IMR-90 (cell line): ENCODE results near the gene AKT2.

Experiments
- CEBPB ChIP-seq: IDR thresholded peaks from 2 replicates; pipeline ENCODE4 v1.6.1; 2012; ENCODE audit warnings: low read depth, low read length, improper control_type of control experiment
- CTCF ChIP-seq: conservative IDR thresholded peaks from 2 replicates; pipeline ENCODE4 v1.5.1; 2012; ENCODE audit warnings: mild to moderate bottlenecking, low read depth, low read length, improper control_type of control experiment
- ELK1 ChIP-seq: fragments of 150-350 bp; IDR thresholded peaks from 2 replicates; pipeline ENCODE4 v1.6.1; 2016; ENCODE audit warnings: low read depth, mild to moderate bottlenecking, low read length, moderate library complexity, borderline replicate concordance
- MXI1 ChIP-seq: IDR thresholded peaks from 2 replicates; pipeline ENCODE4 v1.6.1; 2012; ENCODE audit warnings: low read depth, mild to moderate bottlenecking, low read length, moderate library complexity, borderline replicate concordance
- NFE2L2 ChIP-seq: fragments of 150-350 bp; IDR thresholded peaks from 2 replicates; pipeline ENCODE4 v1.6.1; 2016; ENCODE audit warnings: low read depth, mild to moderate bottlenecking, low read length
- POLR2A ChIP-seq: IDR thresholded peaks from 2 replicates; pipeline ENCODE4 v1.6.1; 2012; ENCODE audit warnings: mild to moderate bottlenecking, low read depth, low read length
- RAD21 ChIP-seq: IDR thresholded peaks from 2 replicates; pipeline ENCODE4 v1.6.1; 2012; ENCODE audit warnings: low read length, improper control_type of control experiment
- RCOR1 ChIP-seq: IDR thresholded peaks from 2 replicates; pipeline ENCODE4 v1.6.1; 2012; ENCODE audit warnings: mild to moderate bottlenecking, low read length, improper control_type of control experiment; ENCODE audit not compliant: insufficient replicate concordance
- RFX5 ChIP-seq: IDR thresholded peaks from 2 replicates; pipeline ENCODE4 v1.8.0; 2012; ENCODE audit warnings: low read depth, mild to moderate bottlenecking, low read length, moderate library complexity

GRCh38 chr19:40331052-40331451 is 45.9 kb upstream of the AKT2 start:
- TF ChIP-seq RCOR1, result no peak
- no peak for TF ChIP-seq RFX5
- TF ChIP-seq CEBPB, result no peak
- TF ChIP-seq RAD21, result no peak
- no peak for TF ChIP-seq CTCF
- TF ChIP-seq POLR2A, result no peak
- no peak for TF ChIP-seq MXI1
- TF ChIP-seq ELK1, result no peak
- TF ChIP-seq NFE2L2, result no peak
